ENCODE measurements around the gene NEDD4L. TPM values are rescaled to one million over a fixed set of nuclear protein-coding genes. Genes with fewer than 3 reads are reported as not detected.

NEDD4L gene
- total and polyA plus RNA-seq, 7 donors: 14.8 to 28.0 (median 19.6) TPM

DNA sequence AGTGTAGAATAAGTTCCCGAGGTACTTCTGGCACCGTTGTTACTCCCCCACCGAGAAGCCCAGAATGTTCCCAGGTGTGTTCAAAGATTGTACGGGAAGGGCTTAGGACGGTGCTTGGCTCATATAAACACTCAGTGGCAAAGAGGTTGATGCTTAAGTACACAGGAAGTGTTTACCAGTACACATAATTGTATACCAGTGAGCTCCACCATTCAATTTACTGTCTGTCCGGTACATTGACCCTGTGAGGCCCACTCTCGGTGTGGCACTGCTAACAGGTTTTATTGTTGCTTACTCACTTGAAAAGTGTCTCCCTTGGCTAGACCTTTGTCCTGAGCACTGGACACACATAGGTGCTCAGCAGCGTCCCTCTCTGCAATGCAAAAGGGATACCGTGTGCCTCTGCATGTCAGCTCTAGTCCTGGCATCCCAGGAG lies 191.0 kb downstream of the NEDD4L start:
- ATAC-seq (no peak), DNase-seq (no peak)
- Histone ChIP-seq H3K9me3 (no peaks in the 10 kb centered on the region), H3K4me1 (no peaks in the 10 kb centered on the region), H3K27me3 (ENCODE audit: insufficient read depth in 3 of 3, low read length in 2 of 3) (no peaks in the 10 kb centered on the region), H3K4me3 (no peak overlapping the region), H3K36me3 (ENCODE audit: insufficient read depth in 1 of 2, low read depth in 1 of 2) (no peaks in the 10 kb centered on the region), H3K27ac (no peak overlapping the region)
- intact Hi-C loops (cut with DNase I): no loop called here
- WGBS, 3 donors: 74 to 93% (median 81%) methylated on average over 9 of the region's 9 CpGs
- TF ChIP-seq, protein P1, sequence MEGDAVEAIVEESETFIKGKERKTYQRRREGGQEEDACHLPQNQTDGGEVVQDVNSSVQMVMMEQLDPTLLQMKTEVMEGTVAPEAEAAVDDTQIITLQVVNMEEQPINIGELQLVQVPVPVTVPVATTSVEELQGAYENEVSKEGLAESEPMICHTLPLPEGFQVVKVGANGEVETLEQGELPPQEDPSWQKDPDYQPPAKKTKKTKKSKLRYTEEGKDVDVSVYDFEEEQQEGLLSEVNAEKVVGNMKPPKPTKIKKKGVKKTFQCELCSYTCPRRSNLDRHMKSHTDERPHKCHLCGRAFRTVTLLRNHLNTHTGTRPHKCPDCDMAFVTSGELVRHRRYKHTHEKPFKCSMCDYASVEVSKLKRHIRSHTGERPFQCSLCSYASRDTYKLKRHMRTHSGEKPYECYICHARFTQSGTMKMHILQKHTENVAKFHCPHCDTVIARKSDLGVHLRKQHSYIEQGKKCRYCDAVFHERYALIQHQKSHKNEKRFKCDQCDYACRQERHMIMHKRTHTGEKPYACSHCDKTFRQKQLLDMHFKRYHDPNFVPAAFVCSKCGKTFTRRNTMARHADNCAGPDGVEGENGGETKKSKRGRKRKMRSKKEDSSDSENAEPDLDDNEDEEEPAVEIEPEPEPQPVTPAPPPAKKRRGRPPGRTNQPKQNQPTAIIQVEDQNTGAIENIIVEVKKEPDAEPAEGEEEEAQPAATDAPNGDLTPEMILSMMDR (IDR thresholded peaks at IDR 0.05): no peak

DNA sequence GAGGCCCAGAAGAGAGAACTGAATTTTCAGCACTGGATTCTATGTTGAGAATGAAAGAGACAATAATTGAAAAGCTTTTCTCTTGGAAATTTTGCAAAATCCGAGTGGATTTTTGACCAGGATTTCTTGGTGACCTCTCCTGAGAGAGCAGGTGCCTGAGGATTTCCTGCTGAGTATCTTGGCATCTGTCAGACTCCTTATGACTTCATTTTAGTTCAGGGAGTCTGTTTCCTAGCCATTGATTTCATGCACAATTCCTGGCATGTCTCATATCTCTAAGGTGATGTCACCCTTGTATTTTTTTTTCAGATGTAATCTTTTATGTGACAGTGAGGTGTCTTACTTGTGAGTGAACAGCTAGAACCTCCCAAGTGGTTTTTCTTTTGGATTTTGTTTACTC lies 195.9 kb downstream of the NEDD4L start:
- H3K27me3 ChIP-seq (ENCODE audit: insufficient read depth in 3 of 3, low read length in 2 of 3): no peaks in the 10 kb centered on the region
- WGBS, 3 donors: 17 to 38% (median 21%) methylated on average over 1 of the region's 1 CpG
- ATAC-seq (peak in 1 of 4 donors; percentile 35), DNase-seq (no peak)
- H3K4me1 ChIP-seq: peaks cover 5% of the 10 kb centered on the region
- no peaks in the 10 kb centered on the region for H3K36me3 ChIP-seq (ENCODE audit: insufficient read depth in 1 of 2, low read depth in 1 of 2)
- no peak overlapping the region for H3K27ac ChIP-seq
- no peak overlapping the region for H3K4me3 ChIP-seq
- TF ChIP-seq, protein P1 (IDR thresholded peaks at IDR 0.05): no peak
- H3K9me3 ChIP-seq: no peaks in the 10 kb centered on the region
- intact Hi-C loops (cut with DNase I): loop anchor here in 1 of 2 donors (5.0 kb wide), 1 partner anchor 43 kb away; no protein-coding TSS in a partner anchor

GRCh38 chr18:58241026-58241679 lies 197.1 kb downstream of the NEDD4L start:
- H3K36me3 ChIP-seq (ENCODE audit: insufficient read depth in 1 of 2, low read depth in 1 of 2): no peaks in the 10 kb centered on the region
- H3K4me1 ChIP-seq: peaks cover 5% of the 10 kb centered on the region
- TF ChIP-seq, protein P1 (IDR thresholded peaks at IDR 0.05): no peak
- H3K4me3 ChIP-seq: no peak overlapping the region
- 88 to 92% (median 88%) methylated on average over 6 of the region's 6 CpGs for WGBS, 3 donors
- DNase-seq: no peak
- intact Hi-C loops (cut with DNase I): loop anchor here in 1 of 2 donors (5.0 kb wide), 1 partner anchor 44 kb away; no protein-coding TSS in a partner anchor
- ATAC-seq: no peak
- H3K27ac ChIP-seq: no peak overlapping the region
- H3K27me3 ChIP-seq (ENCODE audit: insufficient read depth in 3 of 3, low read length in 2 of 3): no peaks in the 10 kb centered on the region
- H3K9me3 ChIP-seq: no peaks in the 10 kb centered on the region

- H3K4me3 ChIP-seq: no peak overlapping the region
- no peaks in the 10 kb centered on the region for H3K27me3 ChIP-seq (ENCODE audit: insufficient read depth in 3 of 3, low read length in 2 of 3)
- peak in 1 of 2 donors; percentile 36 for DNase-seq
- 47 to 51% (median 49%) methylated on average over 6 of the region's 6 CpGs for WGBS, 3 donors
- peak; percentile 56 to 77 (median 74) for ATAC-seq
- H3K9me3 ChIP-seq: no peaks in the 10 kb centered on the region
- H3K27ac ChIP-seq: no peak overlapping the region
- TF ChIP-seq, protein P1 (IDR thresholded peaks at IDR 0.05): no peak
- H3K4me1 ChIP-seq: peaks cover 5% of the 10 kb centered on the region
- H3K36me3 ChIP-seq (ENCODE audit: insufficient read depth in 1 of 2, low read depth in 1 of 2): no peaks in the 10 kb centered on the region
- intact Hi-C loops (cut with DNase I): loop anchor here in 1 of 2 donors (5.0 kb wide), 1 partner anchor 45 kb away; no protein-coding TSS in a partner anchor
These were observed 197.9 kb downstream of the NEDD4L start for GRCh38 chr18:58241877-58242276.

All from psoas muscle (tissue), 8 donors.